Activated effector memory CD4-positive, alpha-beta T cell treated with anti-CD3 and anti-CD28 coated beads, Interleukin-2, amount 50 U/mL, for 16 hours (primary cell): Measurements from ENCODE around the gene AP1B1.

ENCODE experiments used
- DNase-seq: peaks from one replicate; pipeline ENCODE4 v3.0.0-alpha.2; 2020

AP1B1 gene

DNA sequence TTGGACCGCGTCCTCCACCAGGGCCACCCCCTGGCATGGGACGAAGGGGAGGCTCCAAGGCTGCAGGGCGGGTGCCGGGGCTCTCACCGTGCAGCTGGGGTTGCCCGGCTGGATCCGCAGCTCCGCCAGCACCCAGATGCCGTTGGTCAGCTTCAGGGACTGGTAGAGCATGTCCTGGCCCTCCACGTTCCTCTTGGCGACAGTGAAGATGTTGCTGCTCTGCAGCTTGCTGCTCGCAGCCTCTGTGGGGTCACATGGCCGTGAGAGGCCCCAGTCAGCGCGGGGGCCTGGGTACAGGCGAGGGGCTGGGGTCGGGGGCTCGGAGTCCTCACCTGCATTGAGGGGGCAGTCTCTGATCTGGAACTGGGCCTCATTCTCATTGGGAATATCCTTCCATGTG is 58.1 kb downstream of the AP1B1 start:
- DNase-seq = no peak

GRCh38 chr22:29329581-29329980 is 58.8 kb downstream of the AP1B1 start:
- no peak for DNase-seq

DNA sequence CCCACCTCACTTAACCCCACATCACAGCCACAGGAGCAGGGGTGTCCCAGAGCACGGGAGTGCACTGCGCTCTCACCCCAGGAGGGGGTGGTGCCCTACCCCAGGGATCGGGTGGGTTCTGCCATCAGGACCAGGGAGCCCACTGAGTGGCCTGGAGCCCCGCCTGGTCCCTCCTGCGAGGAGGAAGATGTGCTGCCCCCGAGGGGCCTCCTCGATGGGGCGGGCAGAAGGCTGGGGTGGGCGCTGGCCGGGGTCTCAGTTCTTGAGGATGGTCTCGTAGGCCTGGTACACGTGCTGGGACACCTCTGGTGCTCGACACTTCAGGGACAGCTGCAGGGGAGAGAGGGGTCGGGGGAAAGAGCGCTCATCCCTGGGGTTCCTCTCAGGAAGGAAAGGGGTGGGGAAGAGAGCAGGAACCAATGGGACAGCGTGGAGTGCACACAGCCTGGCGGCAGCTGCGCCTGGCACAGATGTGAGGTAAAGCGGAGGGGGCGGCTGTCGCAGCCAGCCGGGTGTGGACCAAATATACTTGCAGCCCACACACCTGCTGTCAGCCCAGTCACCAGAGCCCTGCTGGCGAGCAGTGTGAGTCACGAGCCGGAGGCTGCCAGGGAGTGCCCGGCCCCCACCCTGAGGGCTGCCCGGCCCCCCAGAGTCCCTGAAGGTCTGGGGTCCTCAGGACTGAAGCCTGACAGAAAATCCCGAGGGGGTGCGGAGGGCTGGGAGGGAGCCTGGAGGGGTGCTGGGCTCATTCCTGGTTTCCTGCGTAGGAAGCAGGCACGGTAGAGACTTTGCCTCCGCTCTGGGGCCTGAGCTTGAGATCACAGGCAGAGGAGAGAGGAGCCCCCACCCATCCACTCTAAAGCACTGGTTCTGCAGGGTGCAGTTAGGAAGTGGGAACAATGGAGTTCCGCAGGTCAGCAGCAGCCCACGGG is 59.5 kb downstream of the AP1B1 start:
- no peak for DNase-seq

GRCh38 chr22:29328055-29328454 is 60.3 kb downstream of the AP1B1 start:
- DNase-seq = no peak

- no peak for DNase-seq
Observed at GRCh38 chr22:29327089-29327764, 61.1 kb downstream of the AP1B1 start.

DNA sequence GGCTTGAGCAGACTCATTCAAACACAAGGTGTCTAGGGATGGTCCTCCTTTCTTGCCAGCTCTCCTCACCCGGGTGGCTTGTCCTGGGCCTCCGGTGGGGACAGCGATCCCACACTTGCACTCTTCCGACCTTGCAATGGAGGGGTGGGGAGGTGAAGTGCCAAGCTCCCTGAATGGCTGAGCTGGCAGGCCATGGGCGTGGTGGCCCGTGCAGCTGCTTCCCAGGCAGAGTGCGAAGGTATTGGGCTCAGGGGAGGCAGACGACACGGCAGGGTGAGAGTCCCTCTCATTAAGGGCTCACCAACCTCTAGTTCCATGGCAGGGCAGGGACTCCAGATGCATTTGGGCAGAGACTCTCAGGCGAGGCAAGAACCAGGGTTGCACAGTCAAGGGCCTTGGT is 61.9 kb downstream of the AP1B1 start:
- no peak for DNase-seq

DNA sequence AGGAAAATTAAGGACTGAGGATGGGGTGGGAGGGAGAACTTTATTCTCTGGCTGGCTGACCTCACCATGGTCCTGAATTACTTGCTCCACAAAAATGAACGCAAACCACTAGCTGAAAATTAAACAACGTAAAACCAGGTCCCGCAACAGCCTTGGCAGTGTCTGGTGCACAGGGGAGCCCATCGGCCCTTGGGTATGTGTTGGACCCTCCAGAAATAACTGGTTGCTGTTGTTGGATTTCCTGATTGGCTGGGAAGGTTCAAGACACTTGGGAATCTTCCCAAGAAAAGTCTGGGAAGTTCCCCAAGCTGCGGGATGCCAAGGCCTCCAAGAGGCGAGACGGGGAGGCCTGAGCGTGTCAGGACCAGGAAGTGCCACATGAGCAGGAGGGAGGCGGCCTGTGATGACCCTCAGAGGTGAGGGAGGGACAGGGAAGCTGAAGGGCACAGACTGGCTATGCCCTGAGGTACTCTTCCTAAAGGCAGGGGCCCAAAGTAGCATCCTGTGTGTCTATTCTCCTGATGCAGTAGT is 62.5 kb downstream of the AP1B1 start:
- no peak for DNase-seq

DNA sequence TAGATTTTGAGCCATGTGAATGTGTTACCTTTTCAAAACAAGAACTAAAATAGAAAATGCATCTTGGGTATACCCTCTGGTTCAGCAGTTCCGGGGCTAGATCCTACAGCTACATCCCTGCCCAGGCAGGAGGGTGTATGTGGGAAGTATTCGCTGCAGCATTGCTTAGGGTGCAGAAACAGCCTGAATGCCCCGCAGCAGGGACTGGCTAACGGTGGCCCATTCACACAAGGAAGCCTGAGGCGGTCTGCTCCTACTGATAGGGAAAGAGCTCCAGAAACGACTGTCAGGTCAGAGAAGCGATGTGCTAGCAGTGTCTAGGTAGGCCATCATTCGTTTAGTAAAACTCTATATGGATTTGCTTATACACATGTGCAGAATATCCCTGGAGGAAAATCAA is 63.0 kb downstream of the AP1B1 start:
- no peak for DNase-seq

- no peak for DNase-seq
Observed at GRCh38 chr22:29323641-29324040, 64.7 kb downstream of the AP1B1 start.

DNA sequence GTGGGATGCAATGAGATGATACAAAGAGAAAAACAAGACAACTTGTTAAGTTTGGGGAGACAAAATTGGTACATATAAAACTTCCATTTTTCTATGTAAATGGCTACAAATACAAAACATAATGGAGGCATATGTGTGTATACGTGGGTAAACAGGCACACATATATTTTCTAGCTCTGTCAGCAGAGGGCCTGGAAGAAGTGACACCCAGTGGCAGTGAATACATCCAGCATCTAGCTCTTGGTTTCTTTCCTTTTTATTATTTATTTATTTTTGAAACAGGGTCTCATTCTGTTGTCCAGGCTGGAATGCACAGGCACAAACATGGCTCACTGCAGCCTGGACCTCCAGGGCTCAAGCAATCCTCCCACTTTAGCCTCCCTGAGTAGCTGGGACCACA is 67.8 kb downstream of the AP1B1 start:
- no peak for DNase-seq

GRCh38 chr22:29319072-29319471 is 69.3 kb downstream of the AP1B1 start:
- no peak for DNase-seq

DNA sequence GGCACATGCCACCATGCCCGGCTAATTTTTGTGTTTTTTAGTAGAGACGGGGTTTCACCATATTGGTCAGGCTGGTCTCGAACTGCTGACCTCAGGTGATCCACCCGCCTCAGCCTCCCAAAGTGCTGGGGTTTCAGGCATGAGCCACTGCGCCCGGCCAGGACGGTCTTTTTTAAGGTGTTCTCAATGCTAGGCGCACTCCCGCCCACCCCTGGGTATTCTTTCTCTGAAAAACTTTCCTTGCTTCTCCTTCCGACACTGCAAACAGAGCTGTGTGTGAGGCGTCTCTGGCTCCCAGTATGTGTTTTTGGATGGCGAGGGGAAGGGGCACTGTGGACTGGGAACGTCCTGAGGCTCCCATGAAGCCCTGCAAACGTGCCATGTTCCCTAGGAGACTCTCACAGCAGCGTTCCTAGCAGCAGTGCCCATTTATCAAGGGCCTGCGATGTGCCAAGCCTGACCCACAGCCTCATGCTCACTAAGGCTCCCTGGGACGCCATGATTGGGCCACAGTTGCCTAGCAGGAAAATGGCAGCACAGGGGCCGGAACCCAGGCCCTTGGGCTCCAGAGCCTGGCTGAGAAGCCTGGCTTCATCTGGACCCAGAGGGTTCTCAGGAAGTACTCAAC is 70.4 kb downstream of the AP1B1 start:
- no peak for DNase-seq

DNA sequence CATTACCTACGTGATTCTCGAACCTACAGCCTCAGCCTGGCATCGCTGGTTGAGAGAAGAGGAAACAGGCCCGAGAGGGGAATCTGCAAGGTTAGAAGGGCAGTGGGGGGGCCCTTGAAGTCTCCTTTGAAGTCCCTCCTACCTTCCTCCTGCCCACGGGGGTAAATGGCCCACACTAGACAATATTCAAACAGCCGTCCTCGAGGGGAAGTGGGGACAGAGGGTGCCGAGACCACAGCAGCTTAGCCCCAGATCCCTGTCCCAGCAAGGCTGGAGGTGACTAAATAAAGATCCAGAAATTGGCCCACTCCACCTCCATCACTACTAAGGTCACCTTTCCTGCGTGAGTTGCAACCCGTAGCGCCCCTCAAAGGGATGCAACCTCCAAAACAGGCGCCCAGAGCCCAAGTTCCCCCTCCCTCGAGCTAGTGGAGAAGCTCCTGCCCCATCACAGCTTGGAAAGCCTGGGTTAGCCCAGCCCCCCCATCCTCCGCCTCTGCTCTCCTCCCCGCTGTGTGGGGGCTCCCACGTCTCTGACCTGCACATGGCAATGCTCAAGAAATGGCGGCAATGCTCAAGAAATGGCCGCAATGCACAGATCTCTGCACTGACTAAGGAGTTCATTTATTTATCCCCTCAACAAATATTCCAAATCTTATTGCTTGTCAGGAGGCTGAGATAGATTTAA is 72.1 kb downstream of the AP1B1 start:
- no peak for DNase-seq

DNA sequence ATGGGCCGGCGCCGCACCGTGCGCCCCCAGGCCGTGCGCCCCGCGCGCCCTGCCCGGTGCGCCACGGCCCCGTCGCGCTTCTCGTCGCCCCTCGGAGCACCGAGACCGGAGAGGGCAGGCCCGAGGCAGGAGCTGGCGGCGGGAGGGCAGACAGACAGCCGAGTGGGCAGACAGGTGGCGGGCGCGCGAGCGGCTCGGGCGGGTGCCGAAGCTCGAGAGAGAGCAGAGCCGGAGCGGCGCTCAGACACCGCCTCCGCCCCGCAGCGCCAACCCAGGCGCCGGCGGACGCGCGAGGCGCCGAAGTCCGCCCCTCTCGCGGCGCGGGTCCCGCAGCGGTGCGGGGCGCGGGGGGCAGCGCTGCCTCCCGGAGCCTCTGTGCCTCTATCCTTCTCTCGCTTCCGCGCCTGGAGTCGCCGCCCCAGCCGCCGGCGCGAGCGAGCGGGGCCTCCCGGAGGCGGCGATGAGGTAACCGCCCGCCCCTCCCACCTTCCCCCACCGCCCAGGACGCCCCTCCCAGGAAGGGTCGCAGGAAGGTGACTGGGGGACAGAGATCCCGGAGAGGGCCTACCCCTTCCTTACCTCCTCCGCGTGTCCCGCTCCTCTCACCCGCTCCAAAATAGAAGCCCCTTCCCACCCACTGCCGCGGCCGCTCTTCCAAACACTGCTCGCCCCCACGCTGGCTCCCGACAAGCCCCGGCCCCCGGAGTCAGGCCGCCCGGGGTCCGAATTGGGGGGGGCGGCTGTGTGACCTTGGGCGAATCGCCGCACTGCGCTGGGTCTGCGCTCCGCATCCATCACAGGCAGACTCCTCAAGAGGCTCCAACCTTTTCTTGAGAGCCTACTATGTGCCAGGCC is 72.9 kb downstream of the AP1B1 start, which contains the start of gene RASL10A:
RASL10A (minus strand) TSS at position 412 of the 855 bp plus-strand sequence. CDS start 451 bp downstream, outside the sequence.
- DNase-seq = no peak

DNA sequence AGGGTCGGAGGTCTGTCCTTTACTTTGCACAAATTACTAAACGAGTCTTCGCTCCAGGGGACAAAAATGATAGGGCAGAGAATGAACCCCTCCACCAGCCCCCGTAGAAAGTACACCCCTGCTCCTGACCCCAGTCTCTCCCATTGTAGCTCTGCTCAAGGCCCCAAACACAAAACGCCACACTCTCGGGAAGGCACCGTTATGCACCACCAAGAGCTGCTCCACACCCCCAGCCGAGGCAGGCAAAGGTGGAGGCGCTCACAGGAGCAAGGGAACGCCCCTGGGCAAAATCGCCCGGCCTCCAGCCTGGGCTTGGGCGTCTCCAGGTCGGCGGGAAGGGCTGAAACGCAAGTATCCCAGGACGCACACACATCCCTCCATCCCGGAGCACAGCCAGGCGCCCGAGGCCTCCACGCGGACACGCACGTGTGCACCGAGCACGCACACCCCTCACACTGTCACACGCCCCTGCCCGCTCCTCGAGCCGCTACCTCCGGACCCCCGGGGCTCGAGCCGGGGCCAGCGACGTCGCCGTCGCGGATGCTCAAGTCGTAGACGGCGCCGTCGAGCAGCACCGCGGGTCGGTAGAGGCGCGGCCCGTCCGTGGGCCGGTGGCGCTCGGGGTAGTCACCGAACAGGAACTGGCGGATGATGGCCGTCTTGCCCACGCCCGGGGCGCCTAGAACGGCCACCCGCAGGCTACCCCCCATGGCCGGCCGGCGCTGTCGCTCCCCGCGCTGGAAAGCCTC is 73.7 kb downstream of the AP1B1 start:
- DNase-seq = no peak

- DNase-seq = no peak
Observed at GRCh38 chr22:29313576-29314466, 74.5 kb downstream of the AP1B1 start.

GRCh38 chr22:29313126-29313575 is 75.2 kb downstream of the AP1B1 start:
- DNase-seq = peak; percentile 64

GRCh38 chr22:29312218-29313125 is 75.9 kb downstream of the AP1B1 start:
- DNase-seq = peak; percentile 61
